Chondrocyte (in vitro differentiated cells): ENCODE measurements around the gene SVBP. TPM values are rescaled to one million over a fixed set of nuclear protein-coding genes. Genes with fewer than 3 reads are reported as not detected.

Experiments
- DNase-seq: peaks from one replicate; pipeline ENCODE4 v3.0.0; 2021; ENCODE audit warnings: mixed read lengths, low spot score
- H3K27ac Mint-ChIP-seq: one replicate; pipeline ENCODE4 v1.8.0; 2021; ENCODE audit warnings: mild to moderate bottlenecking, moderate library complexity, mixed read lengths; ENCODE audit not compliant: unreplicated experiment
- H3K27me3 Mint-ChIP-seq: 2 replicates; pipeline ENCODE4 v1.8.0; 2021; ENCODE audit warnings: low read depth, mixed read lengths
- H3K36me3 Mint-ChIP-seq: 2 replicates; pipeline ENCODE4 v1.8.0; 2021; ENCODE audit warnings: low read depth, mixed read lengths
- H3K4me1 Mint-ChIP-seq: 2 replicates; pipeline ENCODE4 v1.8.0; 2021; ENCODE audit warnings: low read depth, mild to moderate bottlenecking, mixed read lengths
- H3K4me3 Mint-ChIP-seq: one replicate; pipeline ENCODE4 v1.8.0; 2021; ENCODE audit warnings: mild to moderate bottlenecking, moderate library complexity, mixed read lengths; ENCODE audit not compliant: unreplicated experiment
- H3K9me3 Mint-ChIP-seq: 2 replicates; pipeline ENCODE4 v1.8.0; 2021; ENCODE audit warnings: low read depth, mixed read lengths
- total RNA-seq: library from RNA; stranded (reverse); gene quantifications from 3 replicates; pipeline ENCODE4 v1.2.1, GENCODE V29; 2021
- TF ChIP-seq, protein P1 (sequence below): fragments of 200-600 bp; sonication (generic); IDR thresholded peaks from 2 replicates; pipeline ENCODE4 v1.5.0; 2021; ENCODE audit warnings: antibody characterized with exemption, mild to moderate bottlenecking, moderate library complexity

SVBP gene
- total RNA-seq, 1 donor from 2014 or later = 21.0 TPM

DNA sequence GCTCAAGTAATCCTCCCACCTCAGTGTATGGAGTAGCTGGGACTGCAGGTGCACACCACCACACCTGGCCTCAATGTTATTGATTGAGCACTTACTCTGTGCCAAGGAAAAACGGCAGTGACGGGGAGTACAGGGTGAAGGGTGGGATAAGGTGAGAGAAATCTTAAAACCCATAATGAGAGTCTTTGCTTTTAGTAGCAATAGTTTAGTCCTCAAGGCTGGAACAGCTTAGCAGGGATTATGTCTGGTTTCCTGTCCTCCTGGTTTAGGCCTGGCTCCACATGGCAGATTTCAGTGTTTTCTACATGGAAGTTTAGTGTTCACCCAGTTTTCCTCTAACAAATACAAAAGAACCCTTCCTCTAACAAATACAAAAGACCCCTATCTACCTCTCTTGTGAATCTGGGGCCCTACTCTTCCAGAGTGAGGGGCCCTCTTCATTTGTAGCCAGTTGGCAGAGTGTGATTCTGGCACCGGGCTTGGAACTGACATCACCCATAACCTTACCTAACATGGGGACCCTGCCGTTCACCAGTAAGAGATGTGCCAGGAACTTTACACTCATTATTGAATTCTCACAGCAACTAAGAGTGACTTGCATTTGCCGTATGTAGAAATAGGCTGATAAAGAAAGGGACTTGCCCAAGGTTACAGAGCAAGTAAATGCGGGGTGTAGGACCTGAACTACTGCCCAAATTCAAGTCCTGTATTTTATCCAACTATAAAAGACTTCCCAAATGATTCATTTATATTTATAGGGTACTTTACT, 36.1 kb upstream of the SVBP start:
- Mint-ChIP-seq H3K4me3 (no peak overlapping the region), H3K27me3 (no peaks in the 10 kb centered on the region), H3K9me3 (no peaks in the 10 kb centered on the region), H3K4me1 (peaks cover 4% of the 10 kb centered on the region), H3K27ac (no peak overlapping the region), H3K36me3 (peaks cover 22% of the 10 kb centered on the region)
- no peak for DNase-seq
- TF ChIP-seq, protein P1, sequence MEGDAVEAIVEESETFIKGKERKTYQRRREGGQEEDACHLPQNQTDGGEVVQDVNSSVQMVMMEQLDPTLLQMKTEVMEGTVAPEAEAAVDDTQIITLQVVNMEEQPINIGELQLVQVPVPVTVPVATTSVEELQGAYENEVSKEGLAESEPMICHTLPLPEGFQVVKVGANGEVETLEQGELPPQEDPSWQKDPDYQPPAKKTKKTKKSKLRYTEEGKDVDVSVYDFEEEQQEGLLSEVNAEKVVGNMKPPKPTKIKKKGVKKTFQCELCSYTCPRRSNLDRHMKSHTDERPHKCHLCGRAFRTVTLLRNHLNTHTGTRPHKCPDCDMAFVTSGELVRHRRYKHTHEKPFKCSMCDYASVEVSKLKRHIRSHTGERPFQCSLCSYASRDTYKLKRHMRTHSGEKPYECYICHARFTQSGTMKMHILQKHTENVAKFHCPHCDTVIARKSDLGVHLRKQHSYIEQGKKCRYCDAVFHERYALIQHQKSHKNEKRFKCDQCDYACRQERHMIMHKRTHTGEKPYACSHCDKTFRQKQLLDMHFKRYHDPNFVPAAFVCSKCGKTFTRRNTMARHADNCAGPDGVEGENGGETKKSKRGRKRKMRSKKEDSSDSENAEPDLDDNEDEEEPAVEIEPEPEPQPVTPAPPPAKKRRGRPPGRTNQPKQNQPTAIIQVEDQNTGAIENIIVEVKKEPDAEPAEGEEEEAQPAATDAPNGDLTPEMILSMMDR = no peak

DNA sequence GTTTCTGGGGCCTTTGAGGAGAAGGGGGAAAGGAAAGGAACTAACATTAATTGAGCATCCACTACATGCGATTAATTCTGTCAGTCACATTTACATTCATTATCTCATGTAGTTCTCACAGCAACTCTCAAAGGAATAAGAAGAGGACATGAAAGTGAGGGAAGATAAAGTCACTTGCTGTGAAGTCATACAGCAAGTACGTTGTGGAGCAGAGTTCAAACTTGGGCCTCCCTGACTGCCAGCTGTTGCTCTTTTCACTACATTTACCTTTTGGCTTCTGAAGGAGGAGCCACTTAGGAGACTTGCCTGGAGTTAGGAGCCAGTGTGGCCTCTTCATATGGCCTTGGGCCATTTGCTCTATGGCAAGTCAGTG, 35.4 kb upstream of the SVBP start:
- no peak for DNase-seq
- Mint-ChIP-seq H3K4me1 (peaks cover 9% of the 10 kb centered on the region), H3K27ac (no peak overlapping the region), H3K4me3 (no peak overlapping the region), H3K27me3 (no peaks in the 10 kb centered on the region), H3K9me3 (no peaks in the 10 kb centered on the region), H3K36me3 (peaks cover 22% of the 10 kb centered on the region)
- TF ChIP-seq, protein P1 = no peak

DNA sequence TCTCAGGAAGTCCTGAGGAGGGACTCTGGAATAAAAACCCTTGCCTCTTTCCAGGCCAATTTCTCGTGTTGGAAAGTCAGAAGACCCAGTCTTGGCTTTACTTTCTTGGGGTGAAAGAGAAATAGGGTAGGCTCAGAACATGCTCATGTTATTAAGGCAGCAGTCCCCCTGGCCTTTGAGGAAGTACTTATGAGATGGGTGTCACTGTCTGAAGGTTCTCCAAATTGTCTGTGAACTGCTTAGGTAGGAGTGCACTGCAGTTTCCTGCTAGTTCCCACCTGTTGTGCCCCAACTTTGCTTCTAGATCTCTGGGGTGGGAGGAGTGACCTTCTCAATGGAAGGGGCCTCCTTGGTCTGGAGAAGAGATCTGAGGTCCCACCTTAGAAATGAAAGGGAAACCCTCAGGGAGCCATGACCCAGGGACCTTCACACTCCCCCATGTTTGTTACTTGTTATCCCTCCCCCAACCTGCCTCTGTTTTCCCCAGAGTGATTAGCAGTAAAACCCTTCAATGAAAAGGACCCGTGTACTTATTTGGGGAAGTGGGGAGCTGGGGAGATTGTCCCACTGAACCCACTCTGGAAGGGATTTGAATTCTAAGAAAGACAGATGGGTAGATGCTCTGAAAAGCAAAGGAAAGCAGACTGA, 34.9 kb upstream of the SVBP start:
- H3K9me3 Mint-ChIP-seq = no peaks in the 10 kb centered on the region
- H3K36me3 Mint-ChIP-seq = peaks cover 20% of the 10 kb centered on the region
- TF ChIP-seq, protein P1 = no peak
- no peaks in the 10 kb centered on the region for H3K27me3 Mint-ChIP-seq
- no peak for DNase-seq
- peaks cover 15% of the 10 kb centered on the region for H3K4me1 Mint-ChIP-seq
- no peak overlapping the region for H3K4me3 Mint-ChIP-seq
- H3K27ac Mint-ChIP-seq = no peak overlapping the region

DNA sequence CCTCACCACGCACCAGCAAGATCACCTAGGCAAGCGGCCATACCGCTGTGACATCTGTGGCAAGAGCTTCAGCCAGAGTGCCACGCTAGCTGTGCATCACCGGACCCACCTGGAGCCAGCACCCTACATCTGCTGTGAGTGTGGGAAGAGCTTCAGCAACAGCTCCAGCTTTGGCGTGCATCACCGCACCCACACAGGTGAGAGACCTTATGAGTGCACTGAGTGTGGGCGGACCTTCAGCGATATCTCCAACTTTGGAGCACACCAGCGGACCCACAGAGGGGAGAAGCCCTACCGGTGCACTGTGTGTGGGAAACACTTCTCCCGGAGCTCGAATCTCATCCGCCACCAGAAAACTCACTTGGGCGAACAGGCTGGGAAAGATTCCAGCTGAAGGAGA, 34.2 kb upstream of the SVBP start:
- Mint-ChIP-seq H3K4me1 (peaks cover 17% of the 10 kb centered on the region), H3K27me3 (no peaks in the 10 kb centered on the region), H3K9me3 (no peaks in the 10 kb centered on the region), H3K36me3 (peaks cover 20% of the 10 kb centered on the region), H3K4me3 (no peak overlapping the region), H3K27ac (no peak overlapping the region)
- no peak for DNase-seq
- TF ChIP-seq, protein P1 = no peak

DNA sequence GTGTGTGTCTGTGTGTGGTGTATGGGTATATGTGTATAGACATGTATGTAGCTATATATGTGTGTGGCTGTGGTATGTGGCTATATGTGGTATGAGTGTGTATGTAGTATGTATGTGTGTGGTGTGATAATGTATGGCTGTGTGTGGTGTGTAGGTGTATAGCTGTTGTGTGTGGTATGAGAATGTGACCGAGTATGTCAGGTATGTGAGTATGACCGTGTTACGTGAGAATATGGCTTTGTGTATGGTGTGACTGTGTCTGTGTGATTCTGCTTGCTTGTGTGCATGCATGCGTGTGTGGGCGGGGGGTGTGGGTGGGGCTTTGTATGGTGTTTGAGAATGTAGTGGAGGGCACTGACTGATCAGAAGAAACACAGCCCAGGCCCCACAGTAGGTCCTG, 32.7 kb upstream of the SVBP start:
- H3K9me3 Mint-ChIP-seq = no peaks in the 10 kb centered on the region
- no peak overlapping the region for H3K27ac Mint-ChIP-seq
- peaks cover 23% of the 10 kb centered on the region for H3K4me1 Mint-ChIP-seq
- DNase-seq = no peak
- TF ChIP-seq, protein P1 = no peak
- no peaks in the 10 kb centered on the region for H3K27me3 Mint-ChIP-seq
- peaks cover 20% of the 10 kb centered on the region for H3K36me3 Mint-ChIP-seq
- H3K4me3 Mint-ChIP-seq = no peak overlapping the region
